Measurements from ENCODE around the gene TTC33.

TTC33 gene

GRCh38 chr5:40540301-40540700, 215.5 kb downstream of the TTC33 start:
- no peak for DNase-seq
- Histone ChIP-seq H3K27ac (no peak overlapping the region), H3K4me3 (no peak overlapping the region), H3K4me1 (no peaks in the 10 kb centered on the region), H3K9me3 (no peaks in the 10 kb centered on the region), H3K27me3 (no peaks in the 10 kb centered on the region), H3K36me3 (no peaks in the 10 kb centered on the region)
- TF ChIP-seq CTCF (IDR thresholded peaks at IDR 0.05): no peak
- intact Hi-C loops (cut with DNase I; ENCODE audit: low total_unique reads): no loop called here

GRCh38 chr5:40524677-40525076, 231.1 kb downstream of the TTC33 start:
- H3K27me3 ChIP-seq: no peaks in the 10 kb centered on the region
- no peak for TF ChIP-seq CTCF (IDR thresholded peaks at IDR 0.05)
- H3K4me3 ChIP-seq: no peak overlapping the region
- no peaks in the 10 kb centered on the region for H3K36me3 ChIP-seq
- no peak for DNase-seq
- H3K9me3 ChIP-seq: no peaks in the 10 kb centered on the region
- no peaks in the 10 kb centered on the region for H3K4me1 ChIP-seq
- intact Hi-C loops (cut with DNase I; ENCODE audit: low total_unique reads): no loop called here
- H3K27ac ChIP-seq: no peak overlapping the region

GRCh38 chr5:40521925-40522324, 233.8 kb downstream of the TTC33 start:
- no peak for TF ChIP-seq CTCF (IDR thresholded peaks at IDR 0.05)
- intact Hi-C loops (cut with DNase I; ENCODE audit: low total_unique reads): no loop called here
- no peaks in the 10 kb centered on the region for H3K27me3 ChIP-seq
- H3K9me3 ChIP-seq: no peaks in the 10 kb centered on the region
- DNase-seq: no peak
- H3K4me3 ChIP-seq: no peak overlapping the region
- H3K4me1 ChIP-seq: no peaks in the 10 kb centered on the region
- no peaks in the 10 kb centered on the region for H3K36me3 ChIP-seq
- H3K27ac ChIP-seq: no peak overlapping the region

- Histone ChIP-seq H3K9me3 (no peaks in the 10 kb centered on the region), H3K36me3 (no peaks in the 10 kb centered on the region), H3K27ac (no peak overlapping the region), H3K27me3 (no peaks in the 10 kb centered on the region), H3K4me1 (no peaks in the 10 kb centered on the region), H3K4me3 (no peak overlapping the region)
- no peak for DNase-seq
- intact Hi-C loops (cut with DNase I; ENCODE audit: low total_unique reads): no loop called here
- TF ChIP-seq CTCF (IDR thresholded peaks at IDR 0.05): no peak
Observed at GRCh38 chr5:40521108-40521785, 234.5 kb downstream of the TTC33 start.

GRCh38 chr5:40518485-40518917, 237.3 kb downstream of the TTC33 start:
- no peak for DNase-seq
- H3K27ac ChIP-seq: no peak overlapping the region
- no peak for TF ChIP-seq CTCF (IDR thresholded peaks at IDR 0.05)

GRCh38 chr5:40515476-40515875, 240.3 kb downstream of the TTC33 start:
- intact Hi-C loops (cut with DNase I; ENCODE audit: low total_unique reads): no loop called here
- Histone ChIP-seq H3K9me3 (no peaks in the 10 kb centered on the region), H3K27ac (no peak overlapping the region), H3K4me3 (no peak overlapping the region), H3K27me3 (no peaks in the 10 kb centered on the region), H3K4me1 (no peaks in the 10 kb centered on the region), H3K36me3 (no peaks in the 10 kb centered on the region)
- DNase-seq: no peak
- TF ChIP-seq CTCF (IDR thresholded peaks at IDR 0.05): no peak

More at GRCh38 chr5:40518485-40518917, 237.3 kb downstream of the TTC33 start:
- Histone ChIP-seq H3K27me3 (no peaks in the 10 kb centered on the region), H3K4me3 (no peak overlapping the region), H3K9me3 (no peaks in the 10 kb centered on the region), H3K4me1 (no peaks in the 10 kb centered on the region), H3K36me3 (no peaks in the 10 kb centered on the region)
- intact Hi-C loops (cut with DNase I; ENCODE audit: low total_unique reads): no loop called here

Measured in tibial artery (tissue), 4 donors.